Mesodermal cell (in vitro differentiated cells): ENCODE results near the gene CCT5.
"Not testable (repeated sequence)": the region's sequence is repeated elsewhere in the genome, so short reads cannot be mapped to it uniquely, and the experiment has no call there.

ENCODE experiments used
- H3K27ac ChIP-seq: 2 replicates; pipeline ENCODE4 v1.7.0; 2013; ENCODE audit warnings: mild to moderate bottlenecking, low read depth, low read length, moderate library complexity; ENCODE audit not compliant: severe bottlenecking
- H3K36me3 ChIP-seq: 2 replicates; pipeline ENCODE4 v1.7.1; 2013; ENCODE audit warnings: mild to moderate bottlenecking, low read length, moderate library complexity; ENCODE audit not compliant: control insufficient read depth, insufficient read depth
- H3K4me1 ChIP-seq: one replicate; pipeline ENCODE4 v1.7.1; 2013; ENCODE audit warnings: mild to moderate bottlenecking, low read length; ENCODE audit not compliant: insufficient read depth, control insufficient read depth, poor library complexity, severe bottlenecking
- H3K4me3 ChIP-seq: 2 replicates; pipeline ENCODE4 v1.7.0; 2013; ENCODE audit warnings: low read length, control low read depth, mild to moderate bottlenecking; ENCODE audit not compliant: insufficient read depth, poor library complexity, severe bottlenecking; ENCODE audit errors: extremely low read depth
- H3K9me3 ChIP-seq: 2 replicates; pipeline ENCODE4 v1.7.1; 2013; ENCODE audit warnings: mild to moderate bottlenecking, low read length, moderate library complexity; ENCODE audit not compliant: control insufficient read depth
- WGBS, 2 experiments: methylation state at CpG; one replicate each; pipeline ENCODE4 v1.1.5; 2013; ENCODE audit warnings: missing lambda C conversion rate in 2 of 2; ENCODE audit not compliant: insufficient coverage in 2 of 2; 5-methylcytosine and 5-hydroxymethylcytosine counted together

The CCT5 gene

DNA sequence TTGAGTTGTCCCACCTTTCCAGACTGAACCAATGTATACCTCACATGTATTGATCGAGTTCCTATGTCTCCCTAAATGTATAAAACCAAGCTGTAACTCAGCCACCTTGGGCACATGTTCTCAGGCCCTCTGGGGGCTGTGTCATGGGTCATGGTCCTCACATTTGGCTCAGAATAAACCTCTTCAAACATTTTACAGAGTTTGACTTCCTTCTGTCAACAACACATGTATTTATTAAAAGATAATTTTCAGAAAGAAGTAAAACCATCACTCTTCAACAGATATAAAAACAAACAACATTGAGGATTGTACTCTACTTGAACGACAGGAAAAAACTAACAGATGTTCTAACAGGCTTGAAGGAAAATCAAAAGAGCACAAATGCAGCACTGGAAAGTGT is 53.1 kb downstream of the CCT5 start:
- no peak overlapping the region for H3K27ac ChIP-seq
- no peak overlapping the region for H3K4me3 ChIP-seq
- H3K4me1 ChIP-seq = no peaks in the 10 kb centered on the region
- H3K9me3 ChIP-seq = no peaks in the 10 kb centered on the region
- H3K36me3 ChIP-seq = no peaks in the 10 kb centered on the region
- 73 to 90% methylated on average over 1 to 2 of the region's 2 CpGs for WGBS, 2 experiments

GRCh38 chr5:10303699-10304170 is 53.7 kb downstream of the CCT5 start:
- no peaks in the 10 kb centered on the region for H3K9me3 ChIP-seq
- no peaks in the 10 kb centered on the region for H3K4me1 ChIP-seq
- 64 to 66% methylated on average over 4 to 5 of the region's 5 CpGs for WGBS, 2 experiments
- no peak overlapping the region for H3K4me3 ChIP-seq
- H3K27ac ChIP-seq = no peak overlapping the region
- no peaks in the 10 kb centered on the region for H3K36me3 ChIP-seq

DNA sequence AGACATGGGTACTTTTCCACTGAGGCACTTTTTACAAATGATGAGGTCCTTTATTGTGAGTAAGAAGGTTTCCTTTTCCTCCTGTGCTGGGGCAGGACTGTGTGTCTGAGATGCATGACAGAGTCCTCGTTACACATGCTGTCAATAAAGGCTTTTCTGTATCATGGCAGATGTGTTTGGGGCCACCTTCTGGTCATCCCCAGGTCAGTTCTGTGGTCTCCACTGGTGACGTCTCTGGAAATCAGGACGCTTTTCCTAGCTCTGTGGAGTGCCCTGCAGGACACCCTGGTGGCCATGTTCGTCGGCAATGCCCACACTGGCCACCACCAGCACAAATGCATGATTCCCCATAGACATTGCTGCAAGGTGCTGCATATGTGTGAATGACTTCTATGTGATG is 54.9 kb downstream of the CCT5 start:
- no peaks in the 10 kb centered on the region for H3K9me3 ChIP-seq
- H3K4me1 ChIP-seq = no peaks in the 10 kb centered on the region
- no peak overlapping the region for H3K27ac ChIP-seq
- H3K36me3 ChIP-seq = no peaks in the 10 kb centered on the region
- 90 to 92% methylated on average over 3 to 5 of the region's 5 CpGs for WGBS, 2 experiments
- H3K4me3 ChIP-seq = no peak overlapping the region

DNA sequence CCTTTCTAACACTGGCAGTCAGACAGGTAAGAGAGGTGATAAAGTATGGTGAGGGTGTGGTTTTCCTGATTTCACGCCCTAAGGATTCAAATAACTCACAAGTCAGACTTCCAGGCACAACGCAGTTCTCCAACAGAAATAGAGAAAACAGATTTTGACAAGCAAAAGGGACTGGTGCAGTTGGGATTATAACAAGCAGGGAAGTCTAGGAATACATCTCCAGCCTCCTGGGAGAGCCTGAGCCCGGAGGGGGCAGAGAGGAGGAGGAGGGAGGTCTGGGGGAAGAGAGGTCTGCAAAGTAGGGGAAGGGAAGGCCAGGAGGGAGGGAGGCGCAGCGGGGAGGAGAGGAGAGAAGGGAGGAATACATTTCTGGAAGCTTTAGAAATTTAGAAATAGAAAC is 56.0 kb downstream of the CCT5 start:
- H3K27ac ChIP-seq = no peak overlapping the region
- 32 to 43% methylated on average over 3 of the region's 5 CpGs for WGBS, 2 experiments
- H3K4me3 ChIP-seq = peak overlapping the region; percentile 51
- H3K36me3 ChIP-seq = no peaks in the 10 kb centered on the region
- no peaks in the 10 kb centered on the region for H3K4me1 ChIP-seq
- H3K9me3 ChIP-seq = no peaks in the 10 kb centered on the region

- Histone ChIP-seq H3K9me3 (no peaks in the 10 kb centered on the region), H3K4me3 (peak overlapping the region; percentile 51), H3K4me1 (no peaks in the 10 kb centered on the region), H3K27ac (no peak overlapping the region), H3K36me3 (no peaks in the 10 kb centered on the region)
- WGBS, 2 experiments = 51 to 52% methylated on average over 5 to 6 of the region's 8 CpGs
Observed at GRCh38 chr5:10306806-10307205, 56.7 kb downstream of the CCT5 start.

DNA sequence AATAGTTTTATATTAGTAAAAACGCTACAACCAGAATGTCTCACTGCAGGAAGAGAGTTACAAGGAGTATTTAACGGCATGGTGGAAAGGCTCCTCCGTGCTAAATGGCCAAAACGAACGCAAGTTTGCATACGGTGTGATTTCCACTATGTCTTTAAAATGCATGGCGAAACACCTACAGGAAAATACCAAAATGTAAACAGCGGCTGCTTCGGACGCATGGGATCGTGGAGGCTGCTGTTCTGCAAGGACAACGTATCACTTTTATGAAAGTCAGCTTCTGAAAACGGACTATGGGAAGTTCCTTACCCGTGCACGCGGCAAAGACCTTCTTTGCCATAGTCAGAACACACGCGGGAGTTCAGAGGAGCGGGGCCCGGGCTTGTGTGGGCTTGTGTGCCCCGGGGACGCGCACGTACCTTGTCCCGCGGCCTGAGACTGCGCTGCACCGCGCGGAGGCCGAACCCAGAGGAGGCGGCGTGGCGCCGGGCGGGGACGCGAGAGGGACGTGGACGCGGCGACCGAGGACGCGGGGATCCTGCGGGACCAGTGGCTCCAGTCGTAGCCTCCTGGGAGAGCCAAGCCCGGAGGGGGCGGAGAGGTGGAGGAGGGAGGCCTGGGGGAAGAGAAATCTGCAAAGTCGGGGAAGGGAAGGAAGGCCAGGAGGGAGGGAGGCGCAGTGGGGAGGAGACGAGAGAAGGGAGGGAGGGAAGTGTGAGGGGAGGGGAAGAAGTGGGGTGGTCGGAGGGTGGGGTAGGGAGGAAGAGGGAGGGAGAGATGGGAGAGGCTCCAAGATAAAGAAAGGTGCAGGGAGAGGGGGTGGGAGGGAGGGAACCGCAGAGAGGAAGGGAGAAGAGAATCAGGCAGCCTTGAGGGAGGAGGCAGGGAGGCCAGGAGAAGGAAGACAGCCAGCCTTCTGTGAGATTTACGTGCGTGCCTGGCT is 57.4 kb downstream of the CCT5 start, which contains the start of gene CMBL:
Gene CMBL, minus strand, starts transcription at position 697 of the 943 bp plus-strand sequence. CDS start 17,140 bp downstream, outside the sequence.
- Histone ChIP-seq H3K4me3 (peak within 1 kb of the TSS; percentile 51), H3K9me3 (no peaks in the 10 kb centered on the region), H3K4me1 (no peaks in the 10 kb centered on the region), H3K36me3 (no peaks in the 10 kb centered on the region), H3K27ac (no peak within 1 kb of the TSS)
- 5 to 6% methylated on average over 47 to 52 of the region's 56 CpGs for WGBS, 2 experiments

DNA sequence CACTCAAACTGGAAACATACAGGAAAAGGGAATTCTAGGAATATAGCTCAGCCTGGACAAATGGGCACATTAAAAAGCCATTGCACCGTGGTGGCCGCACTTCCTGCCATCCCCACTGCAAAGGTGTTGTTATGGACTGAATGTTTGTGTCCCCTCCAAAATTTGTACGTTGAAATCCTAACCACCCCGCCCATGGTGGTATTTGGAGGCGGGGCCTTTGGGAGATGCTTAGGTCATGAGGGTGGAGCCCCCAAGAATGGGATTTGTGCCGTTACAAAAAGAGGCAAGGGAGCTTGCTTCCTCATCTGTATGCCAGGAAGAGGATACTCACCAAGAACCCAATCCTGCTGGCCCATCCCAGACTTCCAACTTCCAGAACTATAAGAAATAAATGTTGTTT is 58.8 kb downstream of the CCT5 start:
- H3K9me3 ChIP-seq = no peaks in the 10 kb centered on the region
- no peaks in the 10 kb centered on the region for H3K4me1 ChIP-seq
- H3K27ac ChIP-seq = no peak overlapping the region
- H3K4me3 ChIP-seq = no peak overlapping the region
- no peaks in the 10 kb centered on the region for H3K36me3 ChIP-seq
- 69 to 86% methylated on average over 3 to 4 of the region's 6 CpGs for WGBS, 2 experiments

DNA sequence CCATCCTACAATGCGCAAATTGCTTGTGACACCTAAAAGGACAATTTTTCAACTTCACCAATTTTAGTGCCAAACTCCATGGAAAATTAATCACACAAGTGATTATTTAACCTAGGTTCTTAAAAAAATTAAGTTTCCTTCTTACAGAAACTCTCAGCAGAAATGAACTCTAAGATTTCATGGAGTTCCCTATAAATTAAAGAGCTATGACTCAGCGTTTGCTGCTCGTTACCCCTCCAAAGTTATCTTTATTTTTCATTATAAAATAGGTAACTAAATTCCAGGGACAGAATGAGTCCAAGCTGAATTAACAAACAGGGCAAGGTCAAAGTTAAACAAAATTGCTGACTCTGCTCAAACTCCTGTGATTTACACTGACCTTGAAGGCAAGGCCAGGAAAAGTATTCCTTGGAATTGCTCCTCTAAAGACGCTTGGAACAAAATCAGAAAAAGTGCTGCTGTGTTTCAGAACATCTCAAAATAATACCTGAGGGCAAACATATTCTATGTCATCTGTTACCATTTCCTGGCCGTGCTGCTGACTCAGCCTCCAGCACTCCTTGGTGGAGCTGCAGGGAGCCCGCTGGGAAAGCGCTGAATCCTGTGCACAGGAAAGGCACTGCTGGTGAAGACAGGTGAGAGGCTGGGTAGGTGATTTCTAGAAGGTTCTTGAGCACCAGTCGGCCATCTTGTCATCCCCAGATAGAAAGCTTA is 60.1 kb downstream of the CCT5 start:
- no peak overlapping the region for H3K27ac ChIP-seq
- no peaks in the 10 kb centered on the region for H3K9me3 ChIP-seq
- no peaks in the 10 kb centered on the region for H3K36me3 ChIP-seq
- no peak overlapping the region for H3K4me3 ChIP-seq
- 80 to 83% methylated on average over 1 to 3 of the region's 8 CpGs for WGBS, 2 experiments
- H3K4me1 ChIP-seq = no peaks in the 10 kb centered on the region

DNA sequence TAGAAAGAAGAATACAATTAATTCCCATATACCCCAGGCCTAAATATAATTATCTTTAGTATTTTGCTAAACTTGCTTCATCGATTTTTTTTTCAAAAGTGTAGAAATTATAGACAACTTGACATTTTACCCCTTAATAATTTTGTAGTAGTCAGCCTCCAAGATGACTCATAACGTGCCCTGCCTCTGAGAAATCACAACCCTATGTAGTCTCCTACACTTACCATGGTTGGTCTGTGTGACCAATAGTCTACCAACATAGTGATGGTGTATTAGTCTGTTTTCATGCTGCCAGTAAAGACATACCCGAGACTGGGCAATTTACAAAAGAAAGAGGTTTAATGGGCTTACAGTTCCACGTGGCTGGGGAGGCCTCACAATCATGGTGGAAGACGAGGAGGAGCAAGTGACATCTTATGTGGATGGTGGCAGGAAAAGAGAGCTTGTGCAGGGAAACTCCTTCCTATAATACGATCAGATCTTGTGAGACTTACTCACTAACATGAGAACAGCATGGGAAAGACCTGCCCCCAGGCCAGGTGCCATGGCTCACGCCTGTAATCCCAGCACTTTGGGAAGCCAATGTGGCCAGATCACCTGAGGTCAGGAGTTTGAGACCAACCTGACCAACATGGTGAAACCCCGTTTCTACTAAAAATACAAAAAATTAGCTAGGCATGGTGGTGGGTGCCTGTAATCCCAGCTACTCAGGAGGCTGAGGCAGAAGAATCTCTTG is 60.9 kb downstream of the CCT5 start:
- H3K9me3 ChIP-seq, H3K27ac ChIP-seq, H3K4me1 ChIP-seq, H3K4me3 ChIP-seq, H3K36me3 ChIP-seq: not testable (repeated sequence)
- 77 to 93% methylated on average over 3 to 4 of the region's 8 CpGs for WGBS, 2 experiments

- 85 to 94% methylated on average over 8 to 9 of the region's 10 CpGs for WGBS, 2 experiments
- Histone ChIP-seq H3K9me3 (no peaks in the 10 kb centered on the region), H3K4me3 (no peak overlapping the region), H3K4me1 (no peaks in the 10 kb centered on the region), H3K36me3 (no peaks in the 10 kb centered on the region), H3K27ac (no peak overlapping the region)
Observed at GRCh38 chr5:10311595-10312425, 61.7 kb downstream of the CCT5 start.
